Vagina (tissue), 2 donors: ENCODE results near the gene RIN3. TPM values are rescaled to one million over a fixed set of nuclear protein-coding genes. Genes with fewer than 3 reads are reported as not detected.
A peak's percentile ranks its signal among the peaks of the same experiment; 100 is the strongest.

Experiments
- DNase-seq, 2 donors: peaks; one replicate each; pipeline ENCODE4 v3.0.0-alpha.2; 2017; ENCODE audit errors: extremely low spot score in 2 of 2
- H3K27ac ChIP-seq: fragments of 200-600 bp; sonication (generic); one replicate; pipeline ENCODE4 v1.5.1; 2019
- H3K27me3 ChIP-seq: fragments of 200-600 bp; sonication (generic); one replicate; pipeline ENCODE4 v1.5.1; 2019
- H3K36me3 ChIP-seq, 2 donors: fragments of 200-600 bp; sonication (generic); one replicate each; pipeline ENCODE4 v1.5.1; 2017 to 2019
- H3K4me1 ChIP-seq: fragments of 200-600 bp; sonication (generic); one replicate; pipeline ENCODE4 v1.5.1; 2019
- H3K4me3 ChIP-seq, 2 donors: fragments of 200-600 bp; sonication (generic); 1 replicate in 1 of 2; 2 replicates in 1 of 2; pipeline ENCODE4 v1.5.1; 2016 to 2019
- H3K9me3 ChIP-seq: fragments of 200-600 bp; sonication (generic); one replicate; pipeline ENCODE4 v1.5.1; 2019
- POLR2A ChIP-seq, 2 donors: fragments of 450-650 bp; IDR thresholded peaks; one replicate each; pipeline ENCODE4 v1.6.1; 2017; ENCODE audit warnings: antibody characterized with exemption in 2 of 2, mild to moderate bottlenecking in 2 of 2, moderate library complexity in 2 of 2
- POLR2AphosphoS5 ChIP-seq, 2 donors: sonication (generic); formaldehyde crosslinking; IDR thresholded peaks; one replicate each; pipeline ENCODE4 v1.9.0; 2017; ENCODE audit warnings: antibody characterized with exemption in 2 of 2, mild to moderate bottlenecking in 2 of 2, low read depth in 1 of 2; ENCODE audit not compliant: insufficient read depth in 1 of 2
- intact Hi-C: fragments of 100-400 bp; cut with DNase I; formaldehyde crosslinking; loops from one replicate; pipeline ENCODE4 v1.15.1; 2023
- total RNA-seq: library from RNA; depleted of rRNA; stranded (reverse); fragments of >200 nt; gene quantifications from one replicate; pipeline ENCODE4 v1.2.3, GENCODE V29; 2016
- TF ChIP-seq, protein P1 (sequence below), 3 experiments: fragments of 450-650 bp in 2 of 3; fragments of 200-600 bp in 1 of 3; sonication (generic) in 1 of 3; IDR thresholded peaks; one replicate each; pipeline ENCODE4 v1.5.1; 2017 to 2019; ENCODE audit warnings: antibody characterized with exemption in 3 of 3, mild to moderate bottlenecking in 2 of 3, moderate library complexity in 2 of 3

Gene RIN3
- total RNA-seq, 1 donor from 2014 or later = 22.6 TPM

GRCh38 chr14:92515546-92516343 is 2.2 kb downstream of the RIN3 start:
- peak overlapping the region; percentile 78 for H3K27ac ChIP-seq

GRCh38 chr14:92516344-92516965 is 2.9 kb downstream of the RIN3 start:
- Histone ChIP-seq H3K36me3 (no peaks in the 10 kb centered on the region), H3K9me3 (no peaks in the 10 kb centered on the region), H3K4me3 (no peak overlapping the region), H3K4me1 (peaks cover 34% of the 10 kb centered on the region), H3K27ac (no peak overlapping the region), H3K27me3 (no peaks in the 10 kb centered on the region)
- intact Hi-C loops = no loop called here
- no peak for DNase-seq
- TF ChIP-seq POLR2A (IDR thresholded peaks at IDR 0.05) (no peak), POLR2AphosphoS5 (IDR thresholded peaks at IDR 0.05; ENCODE audit: insufficient read depth in 1 of 2, low read depth in 1 of 2) (no peak)
- TF ChIP-seq, protein P1, sequence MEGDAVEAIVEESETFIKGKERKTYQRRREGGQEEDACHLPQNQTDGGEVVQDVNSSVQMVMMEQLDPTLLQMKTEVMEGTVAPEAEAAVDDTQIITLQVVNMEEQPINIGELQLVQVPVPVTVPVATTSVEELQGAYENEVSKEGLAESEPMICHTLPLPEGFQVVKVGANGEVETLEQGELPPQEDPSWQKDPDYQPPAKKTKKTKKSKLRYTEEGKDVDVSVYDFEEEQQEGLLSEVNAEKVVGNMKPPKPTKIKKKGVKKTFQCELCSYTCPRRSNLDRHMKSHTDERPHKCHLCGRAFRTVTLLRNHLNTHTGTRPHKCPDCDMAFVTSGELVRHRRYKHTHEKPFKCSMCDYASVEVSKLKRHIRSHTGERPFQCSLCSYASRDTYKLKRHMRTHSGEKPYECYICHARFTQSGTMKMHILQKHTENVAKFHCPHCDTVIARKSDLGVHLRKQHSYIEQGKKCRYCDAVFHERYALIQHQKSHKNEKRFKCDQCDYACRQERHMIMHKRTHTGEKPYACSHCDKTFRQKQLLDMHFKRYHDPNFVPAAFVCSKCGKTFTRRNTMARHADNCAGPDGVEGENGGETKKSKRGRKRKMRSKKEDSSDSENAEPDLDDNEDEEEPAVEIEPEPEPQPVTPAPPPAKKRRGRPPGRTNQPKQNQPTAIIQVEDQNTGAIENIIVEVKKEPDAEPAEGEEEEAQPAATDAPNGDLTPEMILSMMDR (IDR thresholded peaks at IDR 0.05) = no peak

More at GRCh38 chr14:92515546-92516343, 2.2 kb downstream of the RIN3 start:
- Histone ChIP-seq H3K27me3 (no peaks in the 10 kb centered on the region), H3K9me3 (no peaks in the 10 kb centered on the region), H3K4me1 (peaks cover 34% of the 10 kb centered on the region), H3K4me3 (peak overlapping the region in 1 of 2 donors; percentile 86), H3K36me3 (no peaks in the 10 kb centered on the region)
- TF ChIP-seq POLR2A (IDR thresholded peaks at IDR 0.05) = no peak
- no peak for TF ChIP-seq POLR2AphosphoS5 (IDR thresholded peaks at IDR 0.05; ENCODE audit: insufficient read depth in 1 of 2, low read depth in 1 of 2)
- TF ChIP-seq, protein P1 (IDR thresholded peaks at IDR 0.05) = no peak
- intact Hi-C loops = no loop called here
- DNase-seq = no peak

DNA sequence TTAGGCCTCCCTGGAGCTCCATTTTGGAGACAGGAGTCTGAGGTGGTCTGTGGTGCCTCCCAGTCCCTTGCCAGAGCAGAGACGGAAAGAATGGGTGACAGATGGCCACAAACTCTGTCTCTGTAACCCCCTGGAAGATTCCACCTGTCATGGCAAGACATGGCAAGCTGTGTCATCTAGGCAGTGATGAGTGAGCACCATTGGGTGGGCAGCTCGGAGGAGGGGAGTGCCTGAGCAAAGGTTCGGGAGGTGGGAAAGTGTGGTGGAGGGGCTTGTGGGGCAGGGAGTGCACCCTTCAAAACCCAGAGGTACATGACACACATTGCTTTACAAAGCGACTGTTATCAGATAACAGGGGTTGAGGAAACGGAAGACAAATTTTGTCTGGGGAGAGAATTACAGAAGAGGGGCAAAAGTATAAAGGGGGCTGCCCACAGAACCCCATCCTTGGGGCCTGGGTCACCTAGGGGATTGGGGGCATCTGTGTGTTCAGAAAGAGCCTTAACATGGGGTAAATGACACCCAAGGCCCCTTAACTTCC is 3.5 kb downstream of the RIN3 start:
- TF ChIP-seq POLR2AphosphoS5 (IDR thresholded peaks at IDR 0.05; ENCODE audit: insufficient read depth in 1 of 2, low read depth in 1 of 2) (no peak), POLR2A (IDR thresholded peaks at IDR 0.05) (no peak)
- TF ChIP-seq, protein P1 (IDR thresholded peaks at IDR 0.05) = no peak
- no peaks in the 10 kb centered on the region for H3K27me3 ChIP-seq
- intact Hi-C loops = no loop called here
- no peaks in the 10 kb centered on the region for H3K9me3 ChIP-seq
- no peak for DNase-seq
- H3K36me3 ChIP-seq = no peaks in the 10 kb centered on the region
- no peak overlapping the region for H3K4me3 ChIP-seq
- no peak overlapping the region for H3K27ac ChIP-seq
- peaks cover 34% of the 10 kb centered on the region for H3K4me1 ChIP-seq

- intact Hi-C loops = no loop called here
- Histone ChIP-seq H3K4me3 (no peak overlapping the region), H3K27me3 (no peaks in the 10 kb centered on the region), H3K4me1 (peaks cover 31% of the 10 kb centered on the region), H3K36me3 (no peaks in the 10 kb centered on the region), H3K9me3 (no peaks in the 10 kb centered on the region), H3K27ac (no peak overlapping the region)
- no peak for DNase-seq
- TF ChIP-seq, protein P1 (IDR thresholded peaks at IDR 0.05) = no peak
- TF ChIP-seq POLR2A (IDR thresholded peaks at IDR 0.05) (no peak), POLR2AphosphoS5 (IDR thresholded peaks at IDR 0.05; ENCODE audit: insufficient read depth in 1 of 2, low read depth in 1 of 2) (no peak)
Measured at GRCh38 chr14:92517761-92518160, 4.2 kb downstream of the RIN3 start.
